PC-9 (cell line): Measurements from ENCODE around the gene GALNT11.

Source experiments
- EZH2 ChIP-seq: fragments of 200-600 bp; sonication (generic); IDR thresholded peaks from 2 replicates; pipeline ENCODE4 v1.8.0; 2017; ENCODE audit warnings: antibody characterized with exemption, low read depth
- TF ChIP-seq, protein P1 (sequence below): fragments of 200-600 bp; sonication (generic); conservative IDR thresholded peaks from 2 replicates; pipeline ENCODE4 v1.6.1; 2017; ENCODE audit warnings: mixed run types, antibody characterized with exemption, mild to moderate bottlenecking, moderate library complexity

DNA sequence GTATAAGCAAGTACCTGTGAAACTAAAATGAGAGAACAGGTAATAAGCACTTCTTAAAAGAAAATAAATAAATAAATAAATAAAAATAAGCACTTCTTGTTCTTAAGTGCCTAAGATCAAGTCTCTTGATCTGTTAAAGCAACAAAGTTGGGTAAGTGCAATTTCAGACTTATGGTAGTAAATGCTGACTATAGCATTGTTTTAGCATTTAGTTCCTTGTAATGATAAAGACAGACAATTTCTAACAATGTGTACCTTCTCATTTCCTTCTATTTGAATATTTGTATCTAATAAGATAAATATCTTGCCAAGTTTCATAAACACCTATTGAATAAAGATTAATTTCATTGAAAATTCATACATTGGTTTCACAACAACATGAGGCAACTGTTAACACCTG, 87.4 kb downstream of the GALNT11 start:
- TF ChIP-seq, protein P1, sequence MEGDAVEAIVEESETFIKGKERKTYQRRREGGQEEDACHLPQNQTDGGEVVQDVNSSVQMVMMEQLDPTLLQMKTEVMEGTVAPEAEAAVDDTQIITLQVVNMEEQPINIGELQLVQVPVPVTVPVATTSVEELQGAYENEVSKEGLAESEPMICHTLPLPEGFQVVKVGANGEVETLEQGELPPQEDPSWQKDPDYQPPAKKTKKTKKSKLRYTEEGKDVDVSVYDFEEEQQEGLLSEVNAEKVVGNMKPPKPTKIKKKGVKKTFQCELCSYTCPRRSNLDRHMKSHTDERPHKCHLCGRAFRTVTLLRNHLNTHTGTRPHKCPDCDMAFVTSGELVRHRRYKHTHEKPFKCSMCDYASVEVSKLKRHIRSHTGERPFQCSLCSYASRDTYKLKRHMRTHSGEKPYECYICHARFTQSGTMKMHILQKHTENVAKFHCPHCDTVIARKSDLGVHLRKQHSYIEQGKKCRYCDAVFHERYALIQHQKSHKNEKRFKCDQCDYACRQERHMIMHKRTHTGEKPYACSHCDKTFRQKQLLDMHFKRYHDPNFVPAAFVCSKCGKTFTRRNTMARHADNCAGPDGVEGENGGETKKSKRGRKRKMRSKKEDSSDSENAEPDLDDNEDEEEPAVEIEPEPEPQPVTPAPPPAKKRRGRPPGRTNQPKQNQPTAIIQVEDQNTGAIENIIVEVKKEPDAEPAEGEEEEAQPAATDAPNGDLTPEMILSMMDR, result no peak
- TF ChIP-seq EZH2, result no peak
